NCI-H1436 treated with DMSO at 0.1 percent for 48 hours (cell line): ENCODE data around the gene SLC17A2.

Experiments
- DNase-seq: peaks from one replicate; lab custom pipeline; 2025; lab: John Stamatoyannopoulos, UW

The SLC17A2 gene

GRCh38 chr6:25918083-25918683 is 12.3 kb downstream of the SLC17A2 start:
- no peak for DNase-seq

DNA sequence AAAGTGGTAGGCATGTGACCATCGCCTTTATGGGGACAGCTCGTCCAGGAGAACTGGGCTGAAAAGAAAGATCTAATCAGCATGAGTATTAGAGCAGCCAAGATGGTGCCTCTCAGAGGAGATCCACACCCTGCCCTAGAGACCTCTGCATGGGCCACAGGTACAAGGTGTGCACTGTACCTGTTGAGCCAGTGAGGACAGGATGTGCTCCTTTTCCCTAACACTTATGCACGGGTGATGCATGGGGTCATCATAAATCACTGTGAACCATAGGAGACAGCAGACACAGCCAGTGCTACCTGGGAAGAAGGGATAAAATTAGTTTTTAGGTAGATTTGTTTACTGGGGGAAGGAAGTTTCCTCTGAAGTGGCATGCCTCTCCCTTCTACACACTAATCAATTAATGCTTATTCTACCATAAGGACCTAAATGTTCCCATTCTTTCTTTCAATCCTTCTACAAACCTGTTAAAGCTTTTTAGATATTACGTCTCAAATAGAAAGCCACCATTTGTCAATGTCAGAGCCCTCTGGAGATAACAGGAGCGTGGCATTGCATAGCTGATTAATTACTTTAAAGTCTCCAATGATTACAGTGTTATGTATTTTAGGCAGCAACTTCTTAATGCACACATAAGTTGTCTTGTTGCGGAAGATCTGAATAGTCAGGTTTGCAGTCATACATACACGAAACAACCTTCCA is 13.6 kb downstream of the SLC17A2 start:
- no peak for DNase-seq

GRCh38 chr6:25916330-25916729 is 14.2 kb downstream of the SLC17A2 start:
- DNase-seq, result no peak

DNA sequence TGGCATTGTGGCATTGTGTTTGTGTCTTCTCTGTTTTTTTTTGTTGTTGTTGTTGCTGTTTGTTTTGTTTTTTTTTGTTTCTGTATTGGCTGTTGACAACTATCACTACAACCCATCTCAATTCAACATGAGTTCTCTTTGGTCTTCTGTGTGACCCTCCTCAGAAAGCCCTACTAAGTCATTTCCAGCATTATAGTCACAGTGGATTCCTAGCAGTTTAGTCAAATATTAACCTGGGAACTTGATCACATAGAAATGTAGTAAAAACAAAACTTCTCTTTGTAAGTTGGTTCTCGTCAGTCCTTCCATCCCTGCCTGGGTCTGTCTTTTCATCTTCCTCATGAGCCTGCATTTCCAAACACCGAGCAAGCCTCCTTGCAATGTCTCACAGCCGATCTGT is 16.8 kb downstream of the SLC17A2 start:
- DNase-seq, result no peak

- no peak for DNase-seq
Observed at GRCh38 chr6:25911351-25911750, 19.1 kb downstream of the SLC17A2 start.

DNA sequence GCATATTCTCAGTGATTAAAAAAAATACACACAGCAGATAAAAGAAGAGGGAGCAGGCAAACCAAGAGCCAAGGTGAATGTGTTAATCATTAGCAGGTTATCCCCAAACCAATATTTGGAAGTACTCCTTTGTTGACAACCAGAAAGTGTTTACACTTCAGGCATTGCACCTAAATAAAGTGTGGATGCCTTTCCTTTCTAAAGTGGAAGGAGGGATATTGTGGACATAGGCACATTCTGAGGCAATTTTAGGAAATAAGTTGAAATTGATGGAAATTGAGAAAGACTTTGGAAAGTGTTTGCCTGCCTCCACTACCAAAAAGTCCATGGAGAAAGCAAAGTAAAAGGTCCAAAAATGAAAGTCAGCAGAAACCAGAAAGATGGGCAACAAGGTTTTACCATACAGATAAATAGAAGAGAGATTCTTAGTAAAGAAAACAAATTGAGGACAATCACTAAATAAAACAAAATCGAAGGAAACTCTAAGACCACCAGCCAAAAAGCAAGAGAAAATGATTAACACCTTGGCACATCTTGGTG is 22.9 kb downstream of the SLC17A2 start:
- DNase-seq, result no peak

- DNase-seq, result no peak
Observed at GRCh38 chr6:25903467-25904099, 26.9 kb downstream of the SLC17A2 start.

GRCh38 chr6:25902071-25902470 is 28.4 kb downstream of the SLC17A2 start:
- DNase-seq, result no peak

DNA sequence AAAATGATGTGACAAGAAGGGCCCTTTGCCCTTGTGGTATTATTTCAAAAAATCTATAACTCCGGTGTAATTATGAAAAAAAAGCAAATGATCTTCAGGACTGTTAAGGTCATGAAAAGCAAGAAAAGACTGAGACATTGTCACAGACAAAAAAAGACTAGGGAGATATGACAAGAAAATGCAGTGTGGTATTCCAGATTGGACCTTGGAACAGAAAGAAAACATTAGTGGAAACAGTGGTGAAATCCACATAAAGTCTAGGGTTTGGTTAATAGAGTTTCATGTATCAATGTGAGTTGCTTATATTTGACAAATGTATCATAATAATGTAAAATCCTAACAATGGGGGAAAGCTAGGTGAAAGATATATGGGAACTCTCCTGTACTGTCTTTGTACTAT is 29.6 kb downstream of the SLC17A2 start:
- no peak for DNase-seq

- DNase-seq, result no peak
Observed at GRCh38 chr6:25899580-25900408, 30.7 kb downstream of the SLC17A2 start.

DNA sequence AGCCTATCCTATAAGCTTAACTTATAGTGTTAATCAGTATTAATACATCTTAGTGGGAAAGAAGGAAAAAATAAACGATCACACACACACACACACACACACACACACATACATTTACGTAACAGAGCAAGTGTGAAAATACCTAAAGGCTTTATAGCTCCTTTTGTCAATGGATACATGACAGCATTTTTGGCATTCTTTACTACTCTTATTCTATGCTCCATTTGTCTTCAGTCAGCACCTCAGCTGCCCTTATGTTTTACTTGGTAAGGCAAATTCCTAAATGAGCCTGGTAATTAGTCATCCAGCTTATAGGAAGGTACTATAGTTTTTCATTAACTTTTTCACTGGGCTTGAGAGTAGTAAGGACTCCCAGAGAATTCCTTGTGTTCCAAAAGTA is 31.4 kb downstream of the SLC17A2 start:
- no peak for DNase-seq

- no peak for DNase-seq
Observed at GRCh38 chr6:25898289-25898977, 32.1 kb downstream of the SLC17A2 start.

DNA sequence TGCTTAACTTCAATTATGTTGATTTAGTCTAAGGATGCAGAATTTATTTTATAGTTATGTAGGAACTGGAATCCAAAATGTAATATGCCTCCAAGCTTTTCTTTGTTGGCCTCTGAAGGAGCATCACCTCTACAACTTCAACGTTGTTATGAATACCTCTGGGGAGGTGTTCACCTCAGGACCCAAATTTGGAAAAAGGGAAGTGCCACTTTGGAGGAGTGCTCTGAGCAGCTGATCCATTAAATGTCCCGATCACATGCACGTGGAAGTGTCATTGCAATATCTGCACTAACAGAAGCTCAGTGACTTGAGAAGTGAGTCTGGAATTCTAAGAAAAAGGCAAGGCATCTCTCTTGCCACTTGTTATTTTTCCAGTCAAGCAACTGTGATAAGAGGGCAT is 34.2 kb downstream of the SLC17A2 start:
- no peak for DNase-seq

DNA sequence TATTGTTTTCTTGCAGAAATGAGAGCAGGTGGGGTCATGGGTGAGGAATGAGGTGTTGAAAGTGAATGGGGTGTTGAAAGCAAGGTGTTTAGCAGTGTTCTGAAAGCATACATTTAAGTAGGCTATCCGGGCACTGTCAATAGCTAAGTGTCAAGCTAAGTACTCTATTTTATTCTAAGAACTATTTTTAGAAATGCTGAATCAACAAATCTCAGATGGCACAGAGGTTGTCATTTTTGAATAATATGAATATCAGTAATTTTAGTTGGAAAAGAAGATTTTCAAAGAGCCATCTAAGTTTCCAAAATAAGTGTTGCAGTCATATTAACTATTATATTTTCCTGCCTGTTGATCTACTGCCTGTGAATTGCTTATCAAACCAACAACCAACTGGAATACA is 34.7 kb downstream of the SLC17A2 start:
- no peak for DNase-seq

- no peak for DNase-seq
Observed at GRCh38 chr6:25893778-25894177, 36.7 kb downstream of the SLC17A2 start.

DNA sequence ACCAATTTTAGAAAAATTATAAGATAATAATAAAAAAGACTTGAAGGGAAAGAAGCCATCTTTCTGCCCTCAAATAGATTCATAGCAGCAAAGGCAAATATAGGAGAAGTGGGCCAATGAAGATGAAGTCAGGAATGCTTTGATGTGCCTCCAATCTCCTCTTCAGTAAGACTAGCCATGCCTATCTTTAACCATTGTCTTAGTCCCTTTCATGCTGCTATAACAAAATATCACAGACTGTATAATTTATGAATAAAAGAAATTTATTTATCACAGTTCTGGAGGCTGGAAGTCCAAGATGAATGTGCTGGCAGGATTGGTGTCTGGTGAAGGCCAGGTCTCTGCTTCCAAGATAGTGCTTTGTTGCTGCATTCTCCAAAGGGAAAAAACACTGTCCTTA is 37.6 kb downstream of the SLC17A2 start:
- no peak for DNase-seq

DNA sequence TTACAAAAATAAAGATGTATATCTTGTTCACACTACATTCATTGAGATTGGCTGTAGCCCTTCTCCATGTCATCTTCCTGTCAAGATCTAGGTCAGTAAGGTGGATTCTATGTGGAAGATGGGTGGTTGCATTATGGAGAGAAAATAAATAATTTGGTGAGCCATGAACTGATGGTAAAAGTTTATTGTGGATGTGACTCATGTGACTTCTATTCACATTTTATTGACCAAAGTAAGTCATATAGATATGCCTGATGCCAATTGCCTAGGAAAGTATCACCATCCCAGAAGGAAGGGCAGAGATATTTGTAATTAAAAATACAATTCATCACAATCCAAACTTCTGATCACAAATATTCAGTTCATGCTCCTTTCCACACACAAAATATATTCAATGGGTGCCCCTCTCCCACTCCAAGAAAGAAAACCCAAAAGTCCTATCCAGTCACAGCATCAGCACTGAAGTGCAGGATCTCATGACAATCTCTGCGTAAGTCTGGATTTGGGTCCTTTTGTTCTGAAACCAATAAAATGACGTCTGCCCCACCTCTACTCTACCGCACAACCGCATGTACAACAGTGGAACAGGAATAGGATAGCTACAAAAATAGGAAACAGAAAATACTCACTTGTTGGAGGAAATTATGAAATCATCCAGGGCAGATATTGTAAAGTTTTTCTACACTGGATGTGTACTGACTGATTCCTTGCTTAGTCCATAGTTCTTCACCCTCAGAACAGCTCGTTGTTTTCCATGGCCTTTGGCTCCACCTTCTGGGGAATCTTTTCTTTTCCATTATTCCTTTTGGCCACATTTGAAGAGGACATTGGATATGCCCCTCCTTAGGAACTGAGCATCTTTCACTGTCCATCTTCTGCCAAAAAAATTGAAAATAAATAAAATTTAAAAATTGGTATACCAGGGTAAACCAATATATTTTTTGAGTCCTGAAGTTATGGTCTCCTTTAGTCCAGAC is 40.3 kb downstream of the SLC17A2 start:
- no peak for DNase-seq

DNA sequence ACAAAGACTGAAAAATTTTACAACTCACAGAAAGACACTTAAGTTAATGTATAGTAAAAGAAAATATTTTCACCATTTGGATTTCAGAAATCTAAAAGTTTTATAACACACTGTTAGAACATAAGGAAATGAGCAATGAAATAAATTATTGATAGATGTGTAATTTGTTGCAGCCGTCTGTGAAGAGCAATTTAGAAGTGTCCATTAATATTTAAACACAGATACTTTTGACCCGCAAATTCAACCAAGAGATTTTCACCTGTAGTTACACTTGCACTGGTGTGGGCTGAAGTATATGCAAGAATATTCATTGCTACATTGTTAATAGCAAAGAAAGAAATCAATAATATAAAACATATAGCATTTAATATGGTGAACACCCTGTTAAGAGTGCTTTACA is 41.9 kb downstream of the SLC17A2 start:
- no peak for DNase-seq

- DNase-seq, result no peak
Observed at GRCh38 chr6:25886066-25886465, 44.4 kb downstream of the SLC17A2 start.

GRCh38 chr6:25883991-25884390 is 46.5 kb downstream of the SLC17A2 start:
- DNase-seq, result no peak

GRCh38 chr6:25883536-25883935 is 47.0 kb downstream of the SLC17A2 start:
- no peak for DNase-seq
